Activated CD8-positive, alpha-beta memory T cell treated with anti-CD3 and anti-CD28 coated beads for 48 hours (primary cell): Measurements from ENCODE around the gene RNF31.
"Not testable (repeated sequence)": the region's sequence is repeated elsewhere in the genome, so short reads cannot be mapped to it uniquely, and the experiment has no call there.

Experiments used
- DNase-seq, 3 experiments: peaks; one replicate each; pipeline ENCODE4 v3.0.0-alpha.2; 2020; ENCODE audit warnings: low read depth in 2 of 3, low spot score in 2 of 3

The RNF31 gene

DNA sequence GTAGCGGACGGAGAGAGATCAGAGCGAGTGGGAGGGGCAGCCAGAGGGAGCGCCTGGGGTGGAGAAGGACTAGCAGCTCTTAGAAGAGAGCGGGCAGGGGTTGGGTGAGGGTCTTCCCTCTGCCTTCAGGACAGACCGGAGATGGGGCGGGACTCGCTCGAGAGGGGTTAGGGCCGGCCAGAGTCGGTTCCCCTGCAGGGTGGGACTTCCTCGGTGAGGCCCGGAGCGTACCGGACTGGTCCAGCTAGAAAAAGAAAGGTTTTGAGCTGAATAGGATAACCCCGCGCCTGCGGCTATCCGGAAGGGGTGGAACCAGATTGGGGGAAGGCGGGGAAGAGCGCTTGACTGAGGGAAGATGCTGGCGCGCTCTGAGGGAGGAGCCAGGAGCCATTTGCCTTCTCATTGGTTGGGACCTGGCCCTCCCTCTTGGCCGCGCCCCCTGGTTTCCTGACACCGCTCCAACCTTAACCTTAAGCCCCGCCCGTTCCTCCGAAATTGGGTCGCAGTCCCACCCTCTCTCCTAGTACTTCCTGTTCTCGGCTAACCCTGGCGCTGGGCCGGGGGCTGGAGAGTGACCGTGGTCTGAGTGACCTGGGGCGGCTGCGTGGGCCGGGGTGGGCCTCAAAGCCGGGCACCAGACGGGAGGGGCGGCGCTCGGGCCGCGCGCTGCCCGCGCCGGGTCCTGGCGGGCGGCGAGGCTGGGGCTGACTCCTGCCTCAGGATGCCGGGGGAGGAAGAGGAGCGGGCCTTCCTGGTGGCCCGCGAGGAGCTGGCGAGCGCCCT is at the start of gene RNF31:
Gene RNF31, plus strand, starts transcription at position 521 of the 783 bp plus-strand sequence. Its CDS starts 201 bp downstream, at position 722.
- peak; percentile 82 to 93 (median 84) for DNase-seq

DNA sequence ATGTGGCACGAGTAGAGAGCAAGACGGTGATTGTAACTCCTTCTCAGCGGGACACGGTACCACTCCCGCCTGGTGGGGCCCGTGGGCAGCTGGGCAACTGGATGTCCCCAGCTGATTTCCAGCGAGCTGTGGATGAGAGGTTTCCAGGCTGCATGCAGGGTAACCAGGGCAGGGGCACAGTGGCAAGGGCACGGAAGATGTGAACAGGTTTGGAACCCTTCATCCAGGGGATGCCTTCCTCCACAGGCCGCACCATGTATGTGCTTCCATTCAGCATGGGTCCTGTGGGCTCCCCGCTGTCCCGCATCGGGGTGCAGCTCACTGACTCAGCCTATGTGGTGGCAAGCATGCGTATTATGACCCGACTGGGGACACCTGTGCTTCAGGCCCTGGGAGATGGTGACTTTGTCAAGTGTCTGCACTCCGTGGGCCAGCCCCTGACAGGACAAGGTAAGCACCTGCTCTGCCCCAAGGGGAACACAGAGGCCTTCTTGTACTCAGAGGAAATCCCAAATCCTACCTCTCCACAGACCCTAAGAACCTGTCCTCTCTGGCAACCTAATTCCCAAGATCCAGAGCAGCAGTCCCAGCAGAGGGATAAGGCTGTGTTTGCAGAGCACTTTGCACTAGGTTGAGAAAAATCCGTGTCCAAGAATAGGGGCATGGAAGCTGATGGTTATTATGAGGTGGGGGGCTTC is 48.9 kb upstream of the RNF31 start:
- no peak for DNase-seq

DNA sequence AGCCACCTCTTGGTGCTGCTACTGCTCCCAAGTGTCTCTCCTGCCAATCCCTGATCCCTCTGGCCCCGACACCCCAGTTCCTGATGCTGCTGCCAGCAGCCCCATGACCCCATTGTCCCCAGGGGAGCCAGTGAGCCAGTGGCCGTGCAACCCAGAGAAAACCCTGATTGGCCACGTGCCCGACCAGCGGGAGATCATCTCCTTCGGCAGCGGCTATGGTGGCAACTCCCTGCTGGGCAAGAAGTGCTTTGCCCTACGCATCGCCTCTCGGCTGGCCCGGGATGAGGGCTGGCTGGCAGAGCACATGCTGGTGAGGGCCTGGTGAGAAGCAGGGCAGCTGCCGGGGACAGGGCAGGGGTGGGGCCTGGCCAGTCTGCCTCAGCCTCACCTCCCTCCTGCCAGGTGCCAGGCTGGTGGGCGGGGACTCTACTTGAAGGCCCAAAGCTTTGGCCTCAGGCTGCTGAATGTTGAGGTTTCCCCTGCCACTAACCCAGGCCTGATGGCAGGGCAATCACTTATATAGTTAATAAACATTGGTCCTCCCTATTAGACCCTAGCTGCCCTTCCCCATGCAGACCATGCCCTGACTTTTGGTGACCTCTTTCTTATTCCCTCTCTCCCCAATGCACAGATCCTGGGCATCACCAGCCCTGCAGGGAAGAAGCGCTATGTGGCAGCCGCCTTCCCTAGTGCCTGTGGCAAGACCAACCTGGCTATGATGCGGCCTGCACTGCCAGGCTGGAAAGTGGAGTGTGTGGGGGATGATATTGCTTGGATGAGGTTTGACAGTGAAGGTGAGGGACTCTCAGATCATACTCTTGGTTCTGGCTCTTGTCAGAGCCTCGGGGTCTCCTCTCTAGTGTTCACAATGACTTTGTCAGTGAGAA is 48.1 kb upstream of the RNF31 start:
- no peak for DNase-seq

DNA sequence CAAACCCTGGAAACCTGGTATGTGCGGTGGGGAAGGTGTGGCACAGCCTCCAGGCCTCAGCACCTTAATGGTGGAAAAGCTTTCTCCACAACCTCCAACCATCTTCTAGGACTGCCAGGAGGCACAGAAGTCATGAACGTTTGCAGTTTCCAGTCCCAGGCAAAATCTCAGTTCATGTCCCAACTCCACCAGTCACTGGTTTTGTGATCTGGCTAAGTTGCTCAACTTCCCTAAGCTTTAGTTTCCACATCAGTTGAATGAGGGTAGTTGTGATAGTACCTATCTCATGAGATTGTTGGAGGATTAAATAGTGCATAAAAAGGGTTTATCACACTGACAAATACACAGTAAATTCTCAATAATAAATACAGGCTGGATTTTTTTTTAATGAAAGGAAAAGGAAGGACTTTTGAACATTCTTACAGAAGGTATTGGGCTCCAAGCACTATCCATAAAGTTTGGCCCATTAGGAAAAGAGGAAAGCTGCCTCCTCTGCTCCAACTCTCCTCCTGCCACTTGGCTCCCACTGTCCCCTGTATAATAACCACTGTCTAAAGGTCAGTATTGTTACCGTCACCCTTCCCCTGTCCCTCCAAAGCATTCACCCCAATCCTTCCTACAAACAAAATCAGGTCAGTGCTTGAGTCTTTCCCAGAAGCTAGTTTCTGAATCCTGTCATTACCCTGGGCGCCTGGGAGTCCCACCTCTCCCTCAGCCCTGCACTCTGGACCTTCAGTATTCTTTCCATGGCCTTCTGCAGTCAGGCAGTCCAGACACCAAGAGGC is 46.9 kb upstream of the RNF31 start:
- DNase-seq = no peak

DNA sequence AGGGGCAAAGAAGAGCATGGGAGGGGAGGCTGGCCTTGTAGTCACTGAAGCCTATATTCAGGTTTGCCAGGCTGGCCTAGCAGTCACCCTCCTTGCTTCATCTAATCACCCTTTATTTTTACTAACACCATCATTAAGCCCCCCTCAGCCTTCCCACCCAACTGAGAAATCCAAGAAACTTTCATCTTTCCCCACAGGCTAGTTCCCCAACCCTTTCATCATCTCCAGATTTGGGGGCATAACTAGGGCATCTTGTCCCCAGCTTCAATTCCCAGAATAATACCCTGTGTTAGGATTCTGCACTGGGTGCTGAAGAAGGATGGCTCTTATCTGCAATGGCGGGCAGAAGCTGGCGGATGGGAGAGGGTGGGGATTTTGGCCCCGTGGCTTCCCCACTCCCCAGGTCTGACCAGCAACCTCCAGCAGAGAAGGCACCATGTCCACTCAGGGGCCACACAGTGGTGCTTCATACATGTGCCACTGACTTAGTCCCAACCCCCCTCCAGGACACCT is 46.3 kb upstream of the RNF31 start:
- DNase-seq = no peak

DNA sequence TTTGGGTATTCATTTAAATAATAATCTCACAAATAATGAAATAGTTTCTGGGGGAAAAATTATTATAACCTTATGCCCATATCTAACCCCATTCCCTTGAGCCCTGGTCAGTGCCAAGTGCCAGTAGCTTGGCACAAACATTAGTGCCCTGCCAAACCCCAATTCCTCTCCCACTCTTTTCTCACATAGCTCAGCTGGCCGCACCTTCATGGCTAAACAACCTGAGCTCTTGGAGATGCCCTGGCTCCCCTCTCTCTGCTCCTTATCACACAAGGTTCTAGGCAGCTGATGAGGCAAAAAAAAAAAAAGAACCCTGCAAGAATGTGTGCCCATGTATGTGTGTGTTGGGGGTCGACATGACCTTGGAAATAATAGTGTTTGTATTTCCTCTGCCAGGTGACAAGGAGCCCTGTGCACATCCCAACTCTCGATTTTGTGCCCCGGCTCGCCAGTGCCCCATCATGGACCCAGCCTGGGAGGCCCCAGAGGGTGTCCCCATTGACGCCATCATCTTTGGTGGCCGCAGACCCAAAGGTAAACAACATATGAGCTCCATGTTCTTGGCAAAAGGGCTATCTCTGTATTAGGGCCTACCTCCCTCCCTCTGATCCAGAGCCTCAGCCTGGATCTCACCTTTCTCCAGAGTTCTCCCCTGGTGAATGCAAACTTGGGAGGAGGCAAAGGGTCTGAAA is 44.8 kb upstream of the RNF31 start:
- DNase-seq = no peak

DNA sequence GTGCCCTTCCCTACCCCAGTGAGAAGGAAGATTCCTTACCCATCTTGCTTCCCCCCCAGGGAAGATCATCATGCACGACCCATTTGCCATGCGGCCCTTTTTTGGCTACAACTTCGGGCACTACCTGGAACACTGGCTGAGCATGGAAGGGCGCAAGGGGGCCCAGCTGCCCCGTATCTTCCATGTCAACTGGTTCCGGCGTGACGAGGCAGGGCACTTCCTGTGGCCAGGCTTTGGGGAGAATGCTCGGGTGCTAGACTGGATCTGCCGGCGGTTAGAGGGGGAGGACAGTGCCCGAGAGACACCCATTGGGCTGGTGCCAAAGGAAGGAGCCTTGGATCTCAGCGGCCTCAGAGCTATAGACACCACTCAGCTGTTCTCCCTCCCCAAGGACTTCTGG is 43.8 kb upstream of the RNF31 start:
- no peak for DNase-seq

DNA sequence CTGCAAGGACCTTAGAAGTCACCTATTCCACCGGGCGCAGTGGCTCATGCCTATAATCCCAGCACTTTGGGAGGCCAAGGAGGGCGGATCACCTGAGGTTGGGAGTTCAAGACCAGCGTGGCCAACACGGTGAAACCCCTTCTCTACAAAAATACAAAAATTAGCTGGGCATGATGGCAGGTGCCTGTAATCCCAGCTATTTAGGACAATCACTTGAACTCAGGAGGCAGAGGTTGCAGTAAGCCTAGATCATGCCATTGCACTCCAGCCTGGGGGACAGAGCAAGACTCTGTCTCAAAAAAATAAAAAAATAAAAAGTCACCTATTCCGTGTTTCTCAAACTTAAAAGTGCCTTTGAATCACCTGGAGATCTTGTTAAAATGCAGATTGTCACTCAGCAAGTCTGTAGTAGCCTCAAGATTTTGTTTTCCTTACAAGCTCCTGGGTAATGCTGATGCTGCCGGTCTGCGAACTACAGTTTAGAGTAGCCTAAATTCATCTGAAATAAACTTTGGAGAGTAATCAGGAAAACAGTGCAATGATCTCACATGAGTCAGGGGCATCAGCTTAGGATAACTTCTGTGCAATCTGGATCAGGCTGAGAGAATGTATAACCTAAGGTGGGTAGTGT is 41.6 kb upstream of the RNF31 start:
- DNase-seq = not testable (repeated sequence)

DNA sequence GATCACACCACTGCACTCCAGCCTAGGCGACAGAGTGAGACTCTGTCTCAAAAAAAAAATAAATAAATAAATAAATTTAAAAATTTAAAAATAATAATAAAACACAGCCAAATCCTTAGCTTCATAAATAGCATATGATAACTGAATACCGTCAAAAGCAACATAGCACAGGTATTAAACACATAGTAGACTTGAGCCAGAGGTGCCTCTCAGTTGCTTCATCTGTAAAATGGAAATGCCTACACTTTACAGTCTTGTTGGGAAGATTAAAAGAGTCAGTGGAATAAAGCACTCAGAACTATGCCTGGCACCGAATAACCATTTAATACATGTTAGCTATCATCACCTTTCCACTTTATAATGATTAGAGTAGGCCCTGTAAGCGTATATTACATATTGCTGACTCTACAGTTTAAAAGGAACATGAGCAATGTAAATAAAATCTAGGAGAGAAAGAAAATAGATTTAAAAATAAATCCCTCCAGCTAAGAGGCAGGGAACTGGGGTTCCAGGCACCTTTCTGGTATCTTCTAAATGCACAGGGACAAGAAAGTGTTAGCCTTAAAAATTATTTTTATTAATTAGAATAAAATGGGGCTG is 40.5 kb upstream of the RNF31 start:
- no peak for DNase-seq

DNA sequence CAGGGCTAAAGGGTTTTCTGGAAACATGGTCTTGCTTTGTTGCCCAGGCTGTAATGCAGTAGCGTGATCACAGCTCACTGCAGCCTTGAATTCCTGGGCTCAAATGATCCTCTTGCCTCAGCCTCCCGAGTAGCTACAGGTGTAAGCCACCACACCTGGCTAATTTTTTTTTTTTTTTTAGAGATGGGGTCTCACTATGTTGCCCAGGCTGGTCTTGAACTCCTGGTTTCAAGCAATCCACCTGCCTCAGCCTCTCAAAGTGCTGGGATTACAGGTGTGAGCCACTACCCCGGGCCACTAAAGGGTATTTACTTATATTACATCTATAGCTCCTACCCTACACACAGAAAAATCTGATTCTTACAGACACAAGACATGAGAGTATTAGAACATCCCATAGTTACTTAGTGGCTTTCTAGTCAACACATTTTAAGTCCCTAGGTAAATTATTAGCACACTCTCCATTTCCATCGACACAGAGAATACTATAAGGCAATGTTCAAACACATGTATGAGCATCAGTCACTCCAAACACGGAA is 38.9 kb upstream of the RNF31 start:
- no peak for DNase-seq

DNA sequence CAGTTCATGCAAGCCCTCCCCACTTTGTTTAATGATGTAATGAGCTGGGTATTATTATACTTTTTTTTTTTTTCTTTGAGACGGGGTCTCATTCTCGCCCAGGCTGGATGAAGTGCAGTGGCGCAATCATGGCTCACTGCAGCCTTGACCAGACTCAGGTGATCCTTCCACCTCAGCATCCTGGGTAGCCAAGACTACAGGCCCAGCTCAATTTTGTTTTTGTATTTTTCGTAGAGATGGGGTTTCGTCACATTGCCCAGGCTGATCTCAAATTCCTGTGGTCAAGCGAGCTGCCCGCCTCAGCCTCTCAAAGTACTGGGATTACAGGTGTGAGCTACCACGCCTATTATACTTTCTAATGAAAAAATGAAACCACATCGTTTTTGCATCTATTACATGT is 37.2 kb upstream of the RNF31 start:
- no peak for DNase-seq

DNA sequence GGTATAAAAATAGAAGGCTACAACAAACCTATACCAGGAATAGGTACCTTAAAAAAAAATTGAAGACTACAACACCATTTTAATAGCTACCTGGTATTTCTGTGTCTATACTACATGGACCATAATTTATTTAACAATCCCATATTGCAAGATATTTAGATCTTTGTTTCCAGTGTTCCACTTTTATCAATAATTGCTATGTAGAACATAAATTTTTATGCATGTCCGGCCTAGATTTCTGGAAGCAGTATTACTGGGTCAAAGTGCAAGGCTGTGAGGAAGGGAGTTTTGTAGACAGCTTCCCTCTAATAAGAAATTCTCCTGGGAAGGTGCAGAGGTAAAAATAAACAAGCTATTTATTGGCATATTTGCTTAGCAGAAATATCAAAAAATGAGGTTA is 36.8 kb upstream of the RNF31 start:
- no peak for DNase-seq

DNA sequence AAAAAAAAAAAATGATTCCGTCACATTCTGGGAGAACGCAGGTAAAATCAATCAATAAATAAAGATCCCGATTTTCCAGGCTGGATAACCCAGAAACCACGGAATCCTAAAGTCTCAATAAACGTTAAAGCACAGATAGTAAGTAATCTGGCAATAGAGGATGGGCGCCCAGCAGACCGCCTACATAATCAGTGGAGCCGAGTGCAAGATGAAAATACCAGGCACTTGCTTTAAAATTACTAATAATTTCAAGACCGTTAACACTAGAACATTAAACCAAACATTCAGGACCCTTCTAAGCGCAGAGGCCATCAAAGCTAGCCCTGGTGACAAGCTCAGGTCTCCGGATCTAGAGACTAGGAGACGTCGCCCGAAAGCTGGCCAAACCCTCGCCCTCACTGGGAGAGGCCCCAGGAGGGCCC is 33.9 kb upstream of the RNF31 start:
- DNase-seq = no peak

DNA sequence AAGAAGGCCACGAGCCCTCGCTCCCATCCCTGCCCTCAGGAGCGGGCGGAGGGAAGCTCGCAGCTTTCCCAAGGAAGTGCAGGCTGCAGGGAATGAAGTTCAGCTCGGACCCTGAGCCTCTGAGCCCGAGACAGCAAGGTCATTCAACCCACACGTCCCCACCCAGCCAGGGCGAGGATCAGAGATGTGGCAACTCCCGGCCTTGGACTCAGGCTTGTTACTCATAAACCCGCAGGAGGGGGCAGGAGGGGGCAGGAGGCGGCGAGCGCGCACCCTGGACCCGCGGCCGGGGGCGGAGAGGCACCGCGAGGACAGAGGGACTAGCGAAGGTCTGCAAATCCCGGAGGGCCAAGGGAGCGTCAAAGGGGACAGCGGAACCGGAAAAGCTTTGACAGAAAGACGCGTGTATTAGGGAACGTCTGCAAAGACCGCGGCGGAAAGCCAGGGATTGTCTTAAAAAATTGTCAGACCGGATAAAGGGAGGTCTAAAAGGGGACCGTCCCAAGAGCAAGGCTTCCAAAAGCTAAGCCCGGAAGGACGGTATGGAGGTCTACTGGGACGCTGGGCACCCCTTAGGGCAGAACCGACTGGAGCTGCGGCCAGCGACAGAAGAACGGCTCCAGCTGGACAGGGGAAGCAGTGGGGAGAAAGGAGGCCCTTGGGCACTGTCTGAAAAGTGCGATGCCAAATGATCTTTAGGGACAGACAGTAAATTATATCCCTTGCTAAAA is 33.3 kb upstream of the RNF31 start:
- peak; percentile 68 to 73 (median 71) for DNase-seq

DNA sequence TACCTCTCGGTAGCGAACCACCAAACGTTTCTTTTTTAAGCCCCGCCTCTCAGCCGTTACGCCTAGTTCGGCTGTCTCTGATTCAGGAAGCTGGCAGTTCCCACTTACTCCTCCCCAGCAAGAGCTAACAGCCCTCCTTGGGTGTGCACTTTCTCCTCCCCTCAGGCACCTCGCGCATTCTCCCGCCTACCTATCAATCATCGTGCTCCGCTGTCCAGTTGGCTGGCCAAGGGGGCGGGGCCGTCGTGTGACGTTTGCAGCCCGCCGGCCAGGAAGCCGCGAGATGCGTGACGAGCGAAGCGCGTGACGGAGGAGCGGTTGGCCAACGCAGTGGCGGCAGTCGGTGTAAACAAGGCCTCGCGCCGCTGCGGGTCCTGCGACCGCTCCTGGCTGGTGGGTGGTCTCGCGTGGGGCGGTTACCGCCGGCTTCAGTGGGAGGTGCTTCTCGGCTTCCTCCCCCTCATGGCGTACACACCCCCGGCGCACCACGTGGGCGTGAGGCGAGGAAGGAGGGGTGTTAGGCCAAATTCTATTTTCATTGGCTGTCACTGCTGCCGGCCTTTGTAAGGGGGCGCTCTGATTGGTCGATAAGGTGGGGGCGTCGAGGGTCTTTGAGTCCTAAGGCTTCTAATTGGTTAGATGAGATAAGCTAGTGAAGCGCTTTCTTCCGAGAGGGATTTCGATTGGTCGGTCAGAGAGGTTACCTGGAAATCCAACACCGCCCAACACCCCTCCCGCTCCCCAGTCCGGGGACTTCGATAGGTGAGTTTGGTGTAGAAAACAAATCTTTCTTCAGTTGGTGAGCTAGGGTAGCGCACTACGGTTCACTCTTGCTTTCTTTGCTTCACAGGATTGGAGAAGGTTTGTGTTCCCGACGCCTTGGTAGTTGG is 32.5 kb upstream of the RNF31 start, which contains the start of the genes DCAF11 and NRL:
Gene DCAF11, plus strand, starts transcription at position 246 of the 890 bp plus-strand sequence. CDS start 818 bp downstream, outside the sequence.
Gene NRL, minus strand, starts transcription at position 418 of the 890 bp plus-strand sequence. CDS start 32,101 bp downstream, outside the sequence.
- DNase-seq = peak; percentile 89 to 96 (median 94)

DNA sequence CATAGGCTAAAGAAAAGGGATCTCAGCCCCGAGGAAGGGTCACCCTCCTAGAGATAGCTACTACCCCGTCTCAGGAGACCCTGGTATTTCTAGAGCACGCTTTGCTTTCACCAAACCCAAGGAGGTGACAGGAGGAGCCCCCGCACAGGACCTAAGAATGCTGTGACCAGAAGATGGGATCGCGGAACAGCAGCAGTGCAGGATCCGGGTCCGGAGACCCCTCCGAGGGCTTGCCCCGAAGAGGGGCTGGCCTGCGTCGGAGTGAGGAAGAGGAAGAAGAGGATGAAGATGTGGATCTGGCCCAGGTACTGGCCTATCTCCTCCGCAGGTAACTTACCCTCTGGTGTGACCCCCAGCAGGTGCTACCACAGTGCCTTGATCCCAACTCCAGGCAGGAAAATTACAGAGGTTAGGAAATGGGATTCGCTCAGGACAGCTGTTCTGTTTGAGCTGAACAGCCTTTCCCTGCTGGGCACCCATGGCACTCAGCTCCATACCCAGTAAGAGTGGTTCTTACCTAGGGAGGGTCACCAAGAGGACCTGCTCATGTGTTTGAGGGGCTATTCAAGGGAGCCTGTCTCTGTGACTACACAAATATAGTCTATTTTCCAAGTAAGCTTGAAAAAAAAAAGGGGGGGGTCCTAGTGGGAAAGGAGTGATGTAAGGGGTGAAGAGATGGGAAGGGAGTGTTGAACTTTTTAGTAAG is 31.7 kb upstream of the RNF31 start:
- no peak for DNase-seq
